Activated CD4-positive, alpha-beta T cell treated with anti-CD3 and anti-CD28 coated beads for 24 hours (primary cell): ENCODE results near the gene CACNA1E.

Source experiments
- DNase-seq, 2 donors: peaks; one replicate each; pipeline ENCODE4 v3.0.0-alpha.2; 2020; ENCODE audit warnings: low read depth in 2 of 2

CACNA1E gene

DNA sequence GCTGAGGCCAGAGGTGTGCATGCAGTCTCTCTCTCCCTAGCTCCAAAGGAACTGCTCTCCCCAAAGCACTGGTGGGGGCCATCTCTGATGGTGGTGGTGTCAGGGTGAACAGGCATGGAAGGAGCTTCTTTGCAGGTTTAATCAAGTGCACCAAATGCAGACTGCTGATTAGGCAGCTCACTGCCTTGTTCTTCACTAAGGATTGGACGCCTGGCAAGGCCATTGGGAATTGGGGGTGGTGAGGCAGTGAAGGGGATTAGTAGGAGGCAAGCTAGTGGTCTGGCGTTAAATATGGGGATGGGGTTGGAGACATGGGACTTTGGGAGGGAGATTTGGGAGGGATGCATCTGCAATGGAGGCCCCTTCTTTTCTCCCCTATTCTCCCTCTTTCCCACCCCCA lies 1.5 kb downstream of the CACNA1E start:
- no peak for DNase-seq

- no peak for DNase-seq
Measured at GRCh38 chr1:181485287-181486097, 2.2 kb downstream of the CACNA1E start.

DNA sequence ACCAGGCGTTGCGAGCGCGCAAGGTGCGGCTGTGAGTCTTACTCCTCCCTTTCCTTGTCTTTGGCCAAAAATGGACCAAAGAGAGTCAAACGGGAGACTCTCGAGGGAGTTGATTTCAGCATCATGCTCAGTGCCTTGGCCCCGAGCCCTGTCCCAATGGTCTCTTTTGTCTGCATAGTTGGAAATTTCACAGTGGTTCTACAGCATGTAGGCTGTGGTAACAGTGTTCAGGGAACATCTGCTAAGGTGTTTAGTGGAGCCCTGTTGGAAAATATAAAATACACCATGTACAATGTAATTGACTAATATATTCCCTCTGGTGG lies 2.7 kb downstream of the CACNA1E start:
- no peak for DNase-seq

- DNase-seq, result no peak
Measured at GRCh38 chr1:181488866-181489265, 5.5 kb downstream of the CACNA1E start.

DNA sequence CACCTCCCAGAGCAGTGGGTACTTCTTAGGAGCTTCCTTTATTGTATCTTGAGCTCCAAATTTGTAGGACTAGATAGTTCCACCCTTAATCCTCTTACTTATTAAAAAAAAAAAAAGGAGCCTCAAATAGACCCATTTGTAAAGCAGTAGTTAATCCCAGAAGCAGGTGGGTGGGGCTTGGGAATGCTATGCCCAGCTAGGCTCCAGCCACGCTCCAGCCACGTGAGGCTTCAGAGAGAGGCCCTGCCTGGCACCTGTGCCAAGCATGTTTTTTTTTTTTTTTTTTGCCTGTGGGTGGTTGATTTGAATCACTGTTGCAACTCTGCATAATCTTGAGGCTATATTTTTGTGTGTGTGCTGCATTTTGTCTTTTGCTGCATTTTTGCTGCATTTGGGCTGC lies 7.0 kb downstream of the CACNA1E start:
- no peak for DNase-seq

GRCh38 chr1:181490740-181491712 lies 7.7 kb downstream of the CACNA1E start:
- no peak for DNase-seq

GRCh38 chr1:181493166-181493565 lies 9.8 kb downstream of the CACNA1E start:
- no peak for DNase-seq

DNA sequence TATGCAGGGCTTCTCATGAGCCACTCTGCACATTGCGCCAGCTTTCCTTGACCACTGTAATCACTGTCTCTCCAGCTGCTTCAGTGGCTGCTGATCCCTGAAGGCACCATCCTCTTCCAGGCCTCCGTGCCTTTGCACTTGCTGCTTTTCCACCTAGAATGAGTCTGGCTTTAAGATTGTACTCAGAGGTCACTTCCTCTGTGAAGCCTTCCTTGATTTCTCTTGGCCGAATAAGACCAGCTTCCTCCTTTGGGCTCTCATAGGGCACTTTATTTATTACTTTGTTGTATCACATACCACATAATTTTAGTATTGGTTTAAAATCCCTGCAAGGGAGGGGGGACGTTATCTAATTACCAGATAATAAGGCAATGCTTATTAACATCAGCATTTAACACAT lies 10.6 kb downstream of the CACNA1E start:
- no peak for DNase-seq

- DNase-seq, result no peak
Measured at GRCh38 chr1:181496759-181497158, 13.4 kb downstream of the CACNA1E start.

GRCh38 chr1:181497870-181498269 lies 14.6 kb downstream of the CACNA1E start:
- DNase-seq, result no peak

- no peak for DNase-seq
Measured at GRCh38 chr1:181499825-181500224, 16.5 kb downstream of the CACNA1E start.

DNA sequence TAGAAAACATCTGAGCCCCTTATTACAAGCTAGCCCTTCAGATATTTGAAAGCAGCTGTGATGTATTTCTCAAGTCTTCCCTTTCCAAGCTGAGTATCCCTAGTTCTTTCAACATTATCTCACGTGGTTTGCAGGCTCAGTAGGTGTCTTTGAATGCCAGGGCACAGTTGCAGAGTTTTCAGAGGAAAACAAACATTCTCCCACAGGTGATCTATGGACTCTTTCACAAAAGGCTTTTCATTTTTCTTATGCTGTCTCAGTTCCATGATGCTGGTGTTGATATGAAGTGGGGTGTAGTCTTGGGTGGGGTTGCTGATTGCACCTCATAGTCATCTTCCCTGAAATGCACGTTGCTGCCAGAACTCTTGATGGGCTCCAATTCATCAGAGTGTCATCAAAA lies 17.3 kb downstream of the CACNA1E start:
- no peak for DNase-seq

DNA sequence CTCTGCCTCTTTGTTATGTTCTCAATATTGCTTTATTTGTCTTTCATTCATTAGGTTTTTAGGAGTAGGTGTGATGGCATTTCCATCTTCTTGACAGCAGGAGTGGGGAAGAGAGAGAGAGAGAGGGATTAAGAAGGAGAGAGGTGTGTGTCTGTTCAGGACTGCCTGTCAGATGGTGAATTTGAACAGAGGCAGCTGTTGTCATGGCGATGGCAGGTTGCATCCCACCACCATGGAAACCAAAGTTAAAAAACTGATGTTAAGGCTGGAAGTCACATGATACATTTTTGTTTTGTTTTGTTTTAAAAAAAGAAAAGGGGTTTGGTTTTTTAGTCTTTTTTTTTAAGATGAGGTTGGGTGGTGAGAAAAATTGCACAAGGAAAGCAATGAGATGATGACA lies 18.3 kb downstream of the CACNA1E start:
- DNase-seq, result no peak

DNA sequence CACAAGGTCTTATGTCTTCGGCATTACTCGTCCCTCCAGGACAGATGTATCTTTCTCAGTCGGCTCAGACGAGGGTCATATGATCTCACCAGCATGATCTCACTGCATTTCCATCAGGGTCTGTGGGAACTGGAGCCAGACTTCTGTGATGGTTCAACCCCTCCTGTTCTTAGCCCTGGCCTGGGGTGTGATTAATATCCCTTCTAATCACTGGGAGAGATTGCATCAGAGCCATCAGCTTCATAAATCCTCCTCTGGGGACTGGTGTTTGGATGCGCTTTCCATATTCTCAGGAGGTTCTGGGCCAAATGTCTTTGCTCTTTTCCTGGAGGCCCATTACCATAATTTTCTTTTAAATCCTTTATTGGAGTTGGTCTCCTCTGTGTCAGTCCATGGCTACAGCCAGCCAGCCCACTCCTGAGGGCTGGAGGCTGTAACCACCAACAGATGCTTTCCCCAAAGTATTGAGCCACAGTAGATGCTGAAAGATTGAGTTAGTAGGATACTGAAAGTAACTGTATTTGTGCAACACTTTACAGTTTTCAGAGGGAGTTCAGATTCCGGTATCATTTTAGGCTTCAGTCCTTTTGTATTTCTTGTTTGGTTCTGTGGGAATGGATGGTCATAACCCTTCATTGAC lies 20.0 kb downstream of the CACNA1E start:
- no peak for DNase-seq

GRCh38 chr1:181504399-181504842 lies 21.1 kb downstream of the CACNA1E start:
- no peak for DNase-seq

- DNase-seq, result no peak
Measured at GRCh38 chr1:181506563-181507353, 23.4 kb downstream of the CACNA1E start.

- DNase-seq, result no peak
Measured at GRCh38 chr1:181508486-181509165, 25.3 kb downstream of the CACNA1E start.

DNA sequence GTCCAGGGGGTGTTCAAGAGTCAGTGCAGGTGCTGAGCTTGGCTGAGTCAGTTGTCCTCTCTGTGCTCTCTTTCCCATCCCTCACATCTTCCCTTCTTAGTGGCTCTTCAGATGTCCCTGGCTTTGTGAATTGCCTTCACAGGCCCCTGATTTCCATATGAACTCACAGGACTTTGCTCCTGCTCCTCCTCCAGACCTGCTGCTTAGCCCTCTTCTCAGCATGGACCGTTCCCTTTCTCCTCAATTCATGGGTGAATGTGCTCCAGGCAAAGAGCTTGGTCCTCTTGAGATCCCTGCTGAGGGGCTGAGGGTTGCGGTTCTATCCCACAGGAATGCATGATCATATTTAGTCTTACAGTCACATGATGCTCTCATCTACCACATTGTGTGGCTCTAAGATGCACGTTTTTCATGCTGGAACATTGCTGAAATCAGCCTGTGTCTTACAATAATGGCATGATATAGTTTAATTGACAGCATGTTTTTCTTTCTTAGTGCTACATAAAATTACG lies 30.5 kb downstream of the CACNA1E start:
- DNase-seq, result no peak

GRCh38 chr1:181514298-181515290 lies 31.3 kb downstream of the CACNA1E start:
- DNase-seq, result no peak
